Endodermal cell (in vitro differentiated cells): ENCODE measurements around the gene DHRS9. TPM values are rescaled to one million over a fixed set of nuclear protein-coding genes. Genes with fewer than 3 reads are reported as not detected.

ENCODE experiments used
- DNase-seq: peaks from one replicate; pipeline ENCODE4 v3.0.0-alpha.2; 2017
- H3K27ac ChIP-seq: 2 replicates; pipeline ENCODE4 v1.5.1; 2013; ENCODE audit warnings: mild to moderate bottlenecking, low read depth, low read length, moderate library complexity
- H3K27me3 ChIP-seq: 2 replicates; pipeline ENCODE4 v1.6.1; 2013; ENCODE audit warnings: mild to moderate bottlenecking, low read length, moderate library complexity; ENCODE audit not compliant: insufficient read depth, control insufficient read depth, poor library complexity, severe bottlenecking
- H3K36me3 ChIP-seq: 2 replicates; pipeline ENCODE4 v1.7.0; 2013; ENCODE audit warnings: mild to moderate bottlenecking, low read length, moderate library complexity; ENCODE audit not compliant: control insufficient read depth, insufficient read depth
- H3K4me1 ChIP-seq: one replicate; pipeline ENCODE4 v1.7.0; 2013; ENCODE audit warnings: low read length; ENCODE audit not compliant: control insufficient read depth, insufficient read depth
- H3K4me3 ChIP-seq: 2 replicates; pipeline ENCODE4 v1.5.1; 2013; ENCODE audit warnings: mild to moderate bottlenecking, low read length, moderate library complexity
- H3K9ac ChIP-seq: 2 replicates; pipeline ENCODE4 v1.6.1; 2013; ENCODE audit warnings: mild to moderate bottlenecking, low read length, moderate library complexity; ENCODE audit not compliant: poor library complexity, severe bottlenecking; ENCODE audit errors: extremely low read depth
- H3K9me3 ChIP-seq: 2 replicates; pipeline ENCODE4 v1.6.1; 2013; ENCODE audit warnings: mild to moderate bottlenecking, low read length, moderate library complexity; ENCODE audit not compliant: control insufficient read depth
- H3K27ac Mint-ChIP-seq: 2 replicates; pipeline ENCODE4 v1.8.0; 2020; ENCODE audit warnings: mixed read lengths
- H3K27me3 Mint-ChIP-seq: 2 replicates; pipeline ENCODE4 v1.8.0; 2021; ENCODE audit warnings: mild to moderate bottlenecking, mixed read lengths; ENCODE audit not compliant: insufficient read depth
- H3K36me3 Mint-ChIP-seq: 2 replicates; pipeline ENCODE4 v1.8.0; 2020; ENCODE audit warnings: low read depth, mixed read lengths
- H3K4me1 Mint-ChIP-seq: 2 replicates; pipeline ENCODE4 v1.8.0; 2020; ENCODE audit warnings: mixed read lengths
- H3K4me3 Mint-ChIP-seq: 2 replicates; pipeline ENCODE4 v1.8.0; 2020; ENCODE audit warnings: mild to moderate bottlenecking, moderate library complexity, mixed read lengths
- H3K9me3 Mint-ChIP-seq: 2 replicates; pipeline ENCODE4 v1.8.0; 2020; ENCODE audit warnings: mild to moderate bottlenecking, mixed read lengths
- WGBS, 2 experiments: methylation state at CpG; one replicate each; pipeline versions ENCODE4 v1.1.5 to v1.1.7; 2013; ENCODE audit warnings: missing lambda C conversion rate in 2 of 2, mixed read lengths in 1 of 2; ENCODE audit not compliant: insufficient coverage in 1 of 2, insufficient read length in 1 of 2; 5-methylcytosine and 5-hydroxymethylcytosine counted together
- total RNA-seq, 2 donors: library from RNA; stranded (reverse); fragmentation: NEBNext Ultra II Directional in 1 of 2; extraction: Animal tissue kit (Norgen Biotek cat#: 25700) in 1 of 2; gene quantifications; 2 replicates in 1 of 2; 3 replicates in 1 of 2; pipeline ENCODE4 v1.2.1, GENCODE V29; 2021
- TF ChIP-seq, protein P1 (sequence below): fragments of 200-600 bp; sonication (generic); conservative IDR thresholded peaks from 2 replicates; pipeline ENCODE4 v1.5.0; 2021; ENCODE audit warnings: antibody characterized with exemption, mild to moderate bottlenecking

DHRS9 gene
- total RNA-seq, 2 donors from 2014 or later, result not detected

DNA sequence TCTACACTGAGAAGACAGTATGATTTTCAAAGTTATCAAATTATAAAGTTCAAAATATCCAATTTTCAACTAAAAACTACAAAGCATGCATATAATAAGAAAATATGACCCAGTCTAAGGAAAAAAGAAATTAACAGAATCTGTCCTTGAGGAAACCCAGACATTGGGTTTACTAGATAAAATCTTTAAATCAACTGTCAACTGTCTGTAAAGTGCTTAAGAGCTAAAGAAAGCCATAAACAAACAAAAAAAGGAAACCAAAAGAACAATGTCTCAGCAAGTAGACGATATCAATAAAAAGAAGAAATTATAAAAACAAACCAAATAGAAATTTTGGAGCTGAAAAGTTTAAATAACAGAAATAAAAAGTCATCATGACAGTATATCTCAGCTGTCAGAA lies 27.8 kb upstream of the DHRS9 start:
- Mint-ChIP-seq H3K27ac (no peak overlapping the region), H3K4me3 (no peak overlapping the region), H3K27me3 (no peaks in the 10 kb centered on the region), H3K4me1 (peaks cover 17% of the 10 kb centered on the region), H3K36me3 (peaks cover 8% of the 10 kb centered on the region), H3K9me3 (peaks cover 39% of the 10 kb centered on the region)
- Histone ChIP-seq H3K9me3 (peaks cover 47% of the 10 kb centered on the region), H3K9ac (no peak overlapping the region), H3K27ac (no peak overlapping the region), H3K27me3 (no peaks in the 10 kb centered on the region), H3K36me3 (no peaks in the 10 kb centered on the region), H3K4me1 (no peaks in the 10 kb centered on the region), H3K4me3 (no peak overlapping the region)
- TF ChIP-seq, protein P1, sequence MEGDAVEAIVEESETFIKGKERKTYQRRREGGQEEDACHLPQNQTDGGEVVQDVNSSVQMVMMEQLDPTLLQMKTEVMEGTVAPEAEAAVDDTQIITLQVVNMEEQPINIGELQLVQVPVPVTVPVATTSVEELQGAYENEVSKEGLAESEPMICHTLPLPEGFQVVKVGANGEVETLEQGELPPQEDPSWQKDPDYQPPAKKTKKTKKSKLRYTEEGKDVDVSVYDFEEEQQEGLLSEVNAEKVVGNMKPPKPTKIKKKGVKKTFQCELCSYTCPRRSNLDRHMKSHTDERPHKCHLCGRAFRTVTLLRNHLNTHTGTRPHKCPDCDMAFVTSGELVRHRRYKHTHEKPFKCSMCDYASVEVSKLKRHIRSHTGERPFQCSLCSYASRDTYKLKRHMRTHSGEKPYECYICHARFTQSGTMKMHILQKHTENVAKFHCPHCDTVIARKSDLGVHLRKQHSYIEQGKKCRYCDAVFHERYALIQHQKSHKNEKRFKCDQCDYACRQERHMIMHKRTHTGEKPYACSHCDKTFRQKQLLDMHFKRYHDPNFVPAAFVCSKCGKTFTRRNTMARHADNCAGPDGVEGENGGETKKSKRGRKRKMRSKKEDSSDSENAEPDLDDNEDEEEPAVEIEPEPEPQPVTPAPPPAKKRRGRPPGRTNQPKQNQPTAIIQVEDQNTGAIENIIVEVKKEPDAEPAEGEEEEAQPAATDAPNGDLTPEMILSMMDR, result no peak
- no peak for DNase-seq
- WGBS, 2 experiments, result 63% methylated on average over 1 of the region's 1 CpG; no CpG with 5 or more reads in 1 of the 2 experiments

- peaks cover 2% of the 10 kb centered on the region for H3K4me1 ChIP-seq
- no peak overlapping the region for H3K4me3 Mint-ChIP-seq
- H3K9ac ChIP-seq, result no peak overlapping the region
- H3K4me3 ChIP-seq, result peak overlapping the region; percentile 49
- no peak for DNase-seq
- H3K9me3 ChIP-seq, result peaks cover 47% of the 10 kb centered on the region
- peaks cover 2% of the 10 kb centered on the region for H3K27me3 Mint-ChIP-seq
- peaks cover 20% of the 10 kb centered on the region for H3K4me1 Mint-ChIP-seq
- H3K9me3 Mint-ChIP-seq, result peaks cover 39% of the 10 kb centered on the region
- no peaks in the 10 kb centered on the region for H3K27me3 ChIP-seq
- no peaks in the 10 kb centered on the region for H3K36me3 ChIP-seq
- no peak overlapping the region for H3K27ac ChIP-seq
- TF ChIP-seq, protein P1, result no peak
- H3K27ac Mint-ChIP-seq, result no peak overlapping the region
- WGBS, 2 experiments, result 80 to 100% methylated on average over 1 of the region's 1 CpG
- peaks cover 8% of the 10 kb centered on the region for H3K36me3 Mint-ChIP-seq
Measured at GRCh38 chr2:169042856-169043255, 26.5 kb upstream of the DHRS9 start.

DNA sequence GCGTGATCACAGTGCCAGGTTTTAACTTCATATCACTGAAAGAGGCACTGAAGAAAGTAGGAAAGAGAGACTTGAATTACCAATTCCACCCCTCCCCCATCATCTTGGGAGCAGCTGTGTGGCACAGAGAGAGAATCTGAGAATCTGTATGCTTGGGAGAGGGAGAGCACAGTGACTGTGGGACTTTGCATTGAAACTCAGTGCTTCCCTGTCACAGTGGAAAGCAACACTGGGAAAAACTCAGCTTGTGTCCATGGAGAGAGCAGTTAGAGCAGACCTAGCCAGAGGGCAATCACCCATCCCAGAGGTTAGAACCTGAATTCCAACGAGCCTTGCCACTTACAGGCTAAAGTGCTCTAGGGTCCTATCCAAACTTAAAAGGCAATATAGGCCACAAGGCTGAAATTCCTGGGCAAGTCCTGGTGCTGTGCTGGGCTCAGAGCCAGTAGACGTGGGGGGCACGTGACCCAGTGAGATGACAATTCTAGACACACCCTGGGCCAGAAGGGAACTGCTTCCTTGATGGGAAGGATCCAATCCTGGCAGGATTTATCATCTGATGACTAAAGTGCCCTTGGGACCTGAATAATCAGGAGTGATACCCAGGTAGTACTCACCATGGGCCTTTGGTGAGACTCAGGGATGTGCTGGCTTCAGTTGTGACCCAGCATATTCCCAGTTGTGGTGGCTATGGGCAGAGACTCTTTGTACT lies 22.8 kb upstream of the DHRS9 start:
- TF ChIP-seq, protein P1, result no peak
- Mint-ChIP-seq H3K27me3 (peaks cover 2% of the 10 kb centered on the region), H3K27ac (no peak overlapping the region), H3K36me3 (peaks cover 8% of the 10 kb centered on the region), H3K4me3 (no peak overlapping the region), H3K9me3 (peaks cover 39% of the 10 kb centered on the region), H3K4me1 (peaks cover 7% of the 10 kb centered on the region)
- DNase-seq, result no peak
- 91 to 94% methylated on average over 4 of the region's 4 CpGs for WGBS, 2 experiments
- H3K27ac ChIP-seq, result no peak overlapping the region
- H3K4me3 ChIP-seq, result peak overlapping the region; percentile 25
- no peak overlapping the region for H3K9ac ChIP-seq
- peaks cover 7% of the 10 kb centered on the region for H3K4me1 ChIP-seq
- H3K36me3 ChIP-seq, result no peaks in the 10 kb centered on the region
- peaks cover 47% of the 10 kb centered on the region for H3K9me3 ChIP-seq
- no peaks in the 10 kb centered on the region for H3K27me3 ChIP-seq
